H7 (cell line): ENCODE data around the gene AADACL3. TPM values are rescaled to one million over a fixed set of nuclear protein-coding genes. Genes with fewer than 3 reads are reported as not detected.

Experiments used
- DNase-seq: peaks from one replicate; pipeline ENCODE4 v3.0.0; 2012
- H3K27me3 ChIP-seq: 2 replicates; pipeline ENCODE4 v1.6.0; 2011; ENCODE audit warnings: mild to moderate bottlenecking, low read length; ENCODE audit not compliant: control insufficient read depth, insufficient read depth
- H3K36me3 ChIP-seq: replicated peaks from 2 replicates; pipeline ENCODE4 v1.5.1; 2011; ENCODE audit warnings: low read length; ENCODE audit not compliant: control insufficient read depth, insufficient read depth
- H3K4me3 ChIP-seq: 2 replicates; pipeline ENCODE4 v1.5.1; 2011; ENCODE audit warnings: low read depth, mild to moderate bottlenecking, control low read depth, low read length, moderate library complexity; ENCODE audit not compliant: insufficient read depth
- total RNA-seq: library from RNA; depleted of rRNA; stranded (reverse); fragments of >200 nt; shearing (Covaris generic); gene quantifications from 2 replicates; pipeline ENCODE4 v1.2.3, GENCODE V29; 2014

The AADACL3 gene
- total RNA-seq, 1 experiment from 2014 or later, result 0.28 TPM

GRCh38 chr1:12739613-12740012 lies 23.7 kb downstream of the AADACL3 start:
- no peaks in the 10 kb centered on the region for H3K36me3 ChIP-seq
- no peaks in the 10 kb centered on the region for H3K27me3 ChIP-seq
- DNase-seq, result no peak
- no peak overlapping the region for H3K4me3 ChIP-seq

- no peaks in the 10 kb centered on the region for H3K36me3 ChIP-seq
These were observed 26.0 kb downstream of the AADACL3 start for GRCh38 chr1:12741946-12742345.

GRCh38 chr1:12745126-12745991 lies 29.4 kb downstream of the AADACL3 start:
- H3K36me3 ChIP-seq, result no peaks in the 10 kb centered on the region

More at GRCh38 chr1:12741946-12742345, 26.0 kb downstream of the AADACL3 start:
- Histone ChIP-seq H3K27me3 (no peaks in the 10 kb centered on the region), H3K4me3 (no peak overlapping the region)
- DNase-seq, result no peak

GRCh38 chr1:12745992-12746323 lies 30.0 kb downstream of the AADACL3 start, which contains the start of gene CFAP107:
Gene CFAP107 (plus strand): TSS chr1:12746200. CDS start chr1:12746431, 231 bp downstream.
- H3K4me3 ChIP-seq, result no peak within 1 kb of the TSS
- DNase-seq, result no peak
- no peaks in the 10 kb centered on the region for H3K36me3 ChIP-seq
- no peaks in the 10 kb centered on the region for H3K27me3 ChIP-seq

More at GRCh38 chr1:12745126-12745991, 29.4 kb downstream of the AADACL3 start:
- Histone ChIP-seq H3K27me3 (no peaks in the 10 kb centered on the region), H3K4me3 (no peak overlapping the region)
- DNase-seq, result no peak

GRCh38 chr1:12748778-12749355 lies 33.0 kb downstream of the AADACL3 start:
- Histone ChIP-seq H3K27me3 (no peaks in the 10 kb centered on the region), H3K4me3 (no peak overlapping the region), H3K36me3 (no peaks in the 10 kb centered on the region)
- DNase-seq, result no peak

- Histone ChIP-seq H3K27me3 (no peaks in the 10 kb centered on the region), H3K4me3 (no peak overlapping the region), H3K36me3 (no peaks in the 10 kb centered on the region)
- no peak for DNase-seq
These were observed 38.8 kb downstream of the AADACL3 start for GRCh38 chr1:12754738-12755137.

GRCh38 chr1:12756273-12756672 lies 40.4 kb downstream of the AADACL3 start:
- Histone ChIP-seq H3K4me3 (no peak overlapping the region), H3K27me3 (no peaks in the 10 kb centered on the region), H3K36me3 (no peaks in the 10 kb centered on the region)
- DNase-seq, result no peak

- no peaks in the 10 kb centered on the region for H3K36me3 ChIP-seq
- H3K4me3 ChIP-seq, result no peak overlapping the region
- DNase-seq, result no peak
- H3K27me3 ChIP-seq, result no peaks in the 10 kb centered on the region
These were observed 41.0 kb downstream of the AADACL3 start for GRCh38 chr1:12756768-12757413.

- Histone ChIP-seq H3K27me3 (no peaks in the 10 kb centered on the region), H3K36me3 (no peaks in the 10 kb centered on the region), H3K4me3 (no peak overlapping the region)
- DNase-seq, result no peak
These were observed 41.9 kb downstream of the AADACL3 start for GRCh38 chr1:12757836-12758235.

- Histone ChIP-seq H3K4me3 (no peak overlapping the region), H3K27me3 (no peaks in the 10 kb centered on the region), H3K36me3 (no peaks in the 10 kb centered on the region)
- peak; percentile 73 for DNase-seq
These were observed 44.4 kb downstream of the AADACL3 start for GRCh38 chr1:12760256-12760795.

GRCh38 chr1:12761781-12762180 lies 45.9 kb downstream of the AADACL3 start:
- H3K4me3 ChIP-seq, result no peak overlapping the region
- H3K36me3 ChIP-seq, result no peaks in the 10 kb centered on the region
- H3K27me3 ChIP-seq, result no peaks in the 10 kb centered on the region
- no peak for DNase-seq

GRCh38 chr1:12762766-12763165 lies 46.9 kb downstream of the AADACL3 start:
- Histone ChIP-seq H3K27me3 (no peaks in the 10 kb centered on the region), H3K36me3 (no peaks in the 10 kb centered on the region), H3K4me3 (no peak overlapping the region)
- DNase-seq, result no peak

GRCh38 chr1:12763479-12763878 lies 47.6 kb downstream of the AADACL3 start:
- no peaks in the 10 kb centered on the region for H3K36me3 ChIP-seq
- H3K27me3 ChIP-seq, result no peaks in the 10 kb centered on the region
- no peak for DNase-seq
- no peak overlapping the region for H3K4me3 ChIP-seq

- no peaks in the 10 kb centered on the region for H3K27me3 ChIP-seq
- H3K4me3 ChIP-seq, result no peak overlapping the region
- peak; percentile 56 for DNase-seq
- H3K36me3 ChIP-seq, result no peaks in the 10 kb centered on the region
These were observed 48.1 kb downstream of the AADACL3 start for GRCh38 chr1:12764016-12764415.
